ENCODE measurements around the gene SDHAF1.
"Not testable (repeated sequence)": the region's sequence is repeated elsewhere in the genome, so short reads cannot be mapped to it uniquely, and the experiment has no call there.

SDHAF1 gene

GRCh38 chr19:36019061-36019670 is 24.2 kb downstream of the SDHAF1 start:
- Mint-ChIP-seq H3K36me3 (peaks cover 8% of the 10 kb centered on the region), H3K4me1 (peaks cover 12% of the 10 kb centered on the region), H3K27ac (no peak overlapping the region), H3K27me3 (no peaks in the 10 kb centered on the region), H3K4me3 (no peak overlapping the region), H3K9me3 (no peaks in the 10 kb centered on the region)
- ATAC-seq (ENCODE audit: low read depth): no peak
- no peak for DNase-seq (ENCODE audit: low spot score in 2 of 2)

- DNase-seq (ENCODE audit: low spot score in 2 of 2) (no peak), ATAC-seq (ENCODE audit: low read depth) (no peak)
- no peak overlapping the region for H3K4me3 Mint-ChIP-seq
- no peak overlapping the region for H3K27ac Mint-ChIP-seq
- no peaks in the 10 kb centered on the region for H3K4me1 Mint-ChIP-seq
- no peaks in the 10 kb centered on the region for H3K27me3 Mint-ChIP-seq
- H3K36me3 Mint-ChIP-seq: peaks cover 8% of the 10 kb centered on the region
- H3K9me3 Mint-ChIP-seq: no peaks in the 10 kb centered on the region
These were observed 28.4 kb downstream of the SDHAF1 start for GRCh38 chr19:36023432-36023831.

DNA sequence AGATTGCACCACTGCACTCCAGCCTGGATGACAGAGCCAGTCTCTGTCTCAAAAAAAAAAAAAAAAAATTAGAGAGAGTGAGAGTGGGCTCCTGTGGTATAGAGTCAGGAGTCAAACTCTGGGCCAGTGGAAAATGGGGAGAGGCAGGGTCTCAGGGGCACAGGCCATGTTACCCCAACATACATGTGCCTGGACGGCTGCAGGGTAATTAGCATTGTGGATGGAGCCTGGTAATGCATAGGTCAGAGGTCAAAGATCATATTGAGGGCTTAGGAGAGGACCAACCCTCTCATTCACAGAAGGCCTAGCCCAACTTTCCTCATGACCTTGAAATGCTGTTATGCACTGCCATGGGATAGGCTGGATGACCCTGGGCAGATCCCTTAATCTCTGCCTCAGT is 30.6 kb downstream of the SDHAF1 start:
- Mint-ChIP-seq H3K27me3 (no peaks in the 10 kb centered on the region), H3K27ac (no peak overlapping the region), H3K4me3 (no peak overlapping the region), H3K36me3 (peaks cover 14% of the 10 kb centered on the region), H3K4me1 (no peaks in the 10 kb centered on the region), H3K9me3 (no peaks in the 10 kb centered on the region)
- no peak for DNase-seq (ENCODE audit: low spot score in 2 of 2)
- no peak for ATAC-seq (ENCODE audit: low read depth)

DNA sequence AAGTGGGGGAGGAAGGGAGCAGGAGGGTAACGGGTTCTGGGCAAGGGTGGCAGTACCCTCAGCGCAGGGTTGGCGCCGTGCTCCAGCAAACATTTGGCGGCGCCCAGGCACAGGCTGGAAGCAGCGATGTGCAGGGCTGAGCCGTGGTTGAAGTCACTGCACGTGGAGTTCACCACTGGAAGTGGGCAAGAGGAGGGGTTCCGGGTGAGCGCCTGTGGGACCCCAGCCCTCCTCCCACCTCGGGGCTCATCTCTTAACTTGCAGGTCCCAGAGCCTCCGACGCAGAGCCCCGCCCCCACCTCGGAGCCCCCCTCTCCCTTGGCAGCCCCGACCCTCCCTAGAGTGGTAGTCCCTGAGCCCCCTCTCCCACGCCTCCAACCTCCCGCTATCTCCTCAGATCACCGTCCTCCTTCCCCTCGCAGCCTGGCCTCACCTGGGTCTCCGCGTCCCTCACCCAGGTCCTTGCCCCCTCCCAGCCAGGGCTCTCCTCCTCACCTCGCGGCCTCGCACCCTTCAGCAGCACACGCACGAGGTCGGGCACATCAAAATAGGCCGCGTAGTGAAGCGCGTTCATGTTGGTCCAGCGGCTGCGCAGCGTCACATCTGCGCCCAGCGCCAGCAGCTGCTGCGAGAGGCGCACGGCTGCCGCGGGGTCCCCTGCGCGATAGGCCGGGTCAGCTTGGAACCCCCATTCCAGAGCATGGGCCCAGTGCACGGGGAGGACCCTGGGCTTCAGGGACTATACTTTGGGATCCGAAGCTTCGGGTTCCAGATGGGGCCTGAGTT is 31.3 kb downstream of the SDHAF1 start:
- Mint-ChIP-seq H3K27ac (no peak overlapping the region), H3K9me3 (no peaks in the 10 kb centered on the region), H3K4me1 (no peaks in the 10 kb centered on the region), H3K36me3 (peaks cover 19% of the 10 kb centered on the region), H3K27me3 (no peaks in the 10 kb centered on the region), H3K4me3 (no peak overlapping the region)
- no peak for DNase-seq (ENCODE audit: low spot score in 2 of 2)
- no peak for ATAC-seq (ENCODE audit: low read depth)

- no peaks in the 10 kb centered on the region for H3K27me3 Mint-ChIP-seq
- ATAC-seq (ENCODE audit: low read depth) (no peak), DNase-seq (ENCODE audit: low spot score in 2 of 2) (no peak)
- H3K4me1 Mint-ChIP-seq: no peaks in the 10 kb centered on the region
- H3K4me3 Mint-ChIP-seq: no peak overlapping the region
- H3K9me3 Mint-ChIP-seq: no peaks in the 10 kb centered on the region
- H3K27ac Mint-ChIP-seq: no peak overlapping the region
- H3K36me3 Mint-ChIP-seq: peaks cover 21% of the 10 kb centered on the region
These were observed 32.7 kb downstream of the SDHAF1 start for GRCh38 chr19:36027696-36028095.

DNA sequence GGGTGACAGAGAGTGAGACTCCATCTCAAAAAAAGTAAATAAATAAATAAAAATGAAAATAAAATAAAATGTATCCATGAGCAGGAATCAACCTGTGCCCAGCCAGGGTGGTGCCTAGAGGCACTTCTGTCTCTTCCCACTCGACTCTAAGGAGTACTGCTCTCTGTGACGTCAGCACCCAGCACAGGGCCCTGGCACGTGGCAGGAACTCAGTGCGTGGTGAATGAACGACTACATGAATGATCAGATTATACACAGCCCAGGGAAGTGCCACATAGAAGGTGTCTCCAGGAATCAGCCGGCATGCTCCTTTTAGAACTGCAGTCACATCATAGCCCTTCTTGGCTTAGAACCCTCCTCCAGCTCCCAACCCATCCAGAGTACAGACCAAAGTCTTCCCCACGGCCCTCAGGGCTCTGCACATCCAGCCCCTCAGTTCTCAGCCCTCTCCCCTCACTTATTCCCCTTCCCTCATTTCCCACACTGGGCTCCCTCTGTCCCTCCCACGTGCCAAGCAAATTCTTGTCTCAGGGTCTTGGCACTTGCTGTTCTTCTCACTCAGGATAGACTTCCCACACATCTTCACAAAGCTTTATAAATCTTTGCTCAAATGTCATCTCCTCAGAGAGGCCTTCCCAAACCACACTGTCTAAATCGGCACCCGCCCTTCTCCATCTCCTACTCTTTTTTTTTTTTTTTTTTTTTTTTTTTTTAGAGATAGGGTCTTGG is 33.5 kb downstream of the SDHAF1 start:
- H3K27ac Mint-ChIP-seq: no peak overlapping the region
- no peak overlapping the region for H3K4me3 Mint-ChIP-seq
- no peaks in the 10 kb centered on the region for H3K27me3 Mint-ChIP-seq
- ATAC-seq (ENCODE audit: low read depth): no peak
- no peaks in the 10 kb centered on the region for H3K4me1 Mint-ChIP-seq
- no peak for DNase-seq (ENCODE audit: low spot score in 2 of 2)
- H3K36me3 Mint-ChIP-seq: peaks cover 17% of the 10 kb centered on the region
- no peaks in the 10 kb centered on the region for H3K9me3 Mint-ChIP-seq

DNA sequence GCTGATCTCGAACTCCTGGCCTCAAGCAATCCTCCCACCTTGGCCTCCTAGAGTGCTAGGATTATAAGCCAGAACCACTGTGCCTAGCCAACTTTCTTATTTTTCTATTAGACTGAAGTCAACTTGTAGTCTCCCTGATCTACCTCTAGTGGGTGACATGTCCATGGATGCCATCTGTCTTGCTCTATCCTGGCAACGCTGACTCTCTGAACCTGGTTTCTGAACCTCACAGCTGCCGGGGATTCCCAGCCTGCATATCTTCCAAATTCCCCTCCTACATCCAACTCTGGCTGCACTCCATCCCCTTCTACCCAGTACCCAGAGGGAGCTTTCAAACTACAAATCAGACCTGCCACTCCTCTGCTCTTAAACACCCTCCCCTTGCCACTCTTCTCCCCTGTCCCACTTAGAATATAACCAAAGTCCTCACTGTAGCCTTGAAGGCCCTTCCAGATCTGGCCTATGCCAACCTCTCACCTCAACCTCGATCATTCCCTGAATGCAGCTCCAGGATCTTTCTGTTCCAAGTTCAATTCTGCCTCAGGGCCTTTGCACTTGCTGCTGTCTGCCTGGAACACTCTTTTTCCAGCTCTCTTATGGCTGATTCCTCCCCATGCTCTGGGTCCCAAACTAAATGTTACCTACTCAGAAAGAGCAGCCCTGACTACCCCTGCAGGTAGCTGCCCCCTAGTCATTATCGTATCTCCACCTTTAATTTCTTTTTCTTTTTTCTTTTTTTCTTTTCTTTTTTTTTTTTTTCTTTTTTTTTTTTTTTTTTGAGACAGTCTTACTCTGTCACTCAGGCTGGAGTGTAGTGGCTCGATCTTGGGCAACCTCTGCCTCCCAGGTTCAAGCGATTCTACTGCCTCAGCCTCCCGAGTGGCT is 35.5 kb downstream of the SDHAF1 start:
- peaks cover 27% of the 10 kb centered on the region for H3K36me3 Mint-ChIP-seq
- no peaks in the 10 kb centered on the region for H3K9me3 Mint-ChIP-seq
- no peak overlapping the region for H3K4me3 Mint-ChIP-seq
- no peak for DNase-seq (ENCODE audit: low spot score in 2 of 2)
- H3K27ac Mint-ChIP-seq: no peak overlapping the region
- H3K4me1 Mint-ChIP-seq: peaks cover 2% of the 10 kb centered on the region
- peak; percentile 17 for ATAC-seq (ENCODE audit: low read depth)
- H3K27me3 Mint-ChIP-seq: no peaks in the 10 kb centered on the region

- DNase-seq (ENCODE audit: low spot score in 2 of 2) (no peak), ATAC-seq (ENCODE audit: low read depth) (no peak)
- peaks cover 31% of the 10 kb centered on the region for H3K36me3 Mint-ChIP-seq
- no peaks in the 10 kb centered on the region for H3K27me3 Mint-ChIP-seq
- peaks cover 5% of the 10 kb centered on the region for H3K4me1 Mint-ChIP-seq
- H3K9me3 Mint-ChIP-seq: no peaks in the 10 kb centered on the region
- no peak overlapping the region for H3K27ac Mint-ChIP-seq
- H3K4me3 Mint-ChIP-seq: no peak overlapping the region
These were observed 36.3 kb downstream of the SDHAF1 start for GRCh38 chr19:36031308-36031707.

GRCh38 chr19:36032251-36033104 is 37.5 kb downstream of the SDHAF1 start, which contains the start of gene CLIP3:
Gene CLIP3 (minus strand): TSS chr19:36032873. CDS start chr19:36032357, 516 bp downstream.
- peaks cover 31% of the 10 kb centered on the region for H3K36me3 Mint-ChIP-seq
- ATAC-seq (ENCODE audit: low read depth): no peak
- no peak within 1 kb of the TSS for H3K27ac Mint-ChIP-seq

DNA sequence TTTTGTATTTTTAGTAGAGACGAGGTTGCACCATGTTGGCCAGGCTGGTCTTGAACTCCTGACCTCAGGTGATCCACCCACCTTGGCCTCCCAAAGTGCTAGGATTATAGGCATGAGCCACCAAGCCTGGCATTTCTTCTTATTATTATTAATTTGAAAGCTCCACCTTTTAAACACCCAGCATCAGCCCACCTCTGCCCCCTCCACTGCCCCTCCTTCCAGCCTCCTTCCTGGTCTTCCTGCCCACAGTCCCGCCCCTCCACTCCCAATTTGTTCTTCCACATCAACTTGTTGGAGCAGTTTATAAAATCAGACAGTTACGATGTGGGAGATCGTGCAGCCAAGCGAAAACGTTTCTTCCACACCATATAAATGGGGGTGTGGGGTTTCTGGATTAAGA is 45.5 kb downstream of the SDHAF1 start:
- peaks cover 1% of the 10 kb centered on the region for H3K9me3 Mint-ChIP-seq
- DNase-seq (ENCODE audit: low spot score in 2 of 2): no peak
- no peaks in the 10 kb centered on the region for H3K27me3 Mint-ChIP-seq
- no peak overlapping the region for H3K4me3 Mint-ChIP-seq
- no peak for ATAC-seq (ENCODE audit: low read depth)
- H3K4me1 Mint-ChIP-seq: peaks cover 10% of the 10 kb centered on the region
- H3K27ac Mint-ChIP-seq: no peak overlapping the region
- peaks cover 8% of the 10 kb centered on the region for H3K36me3 Mint-ChIP-seq

More at GRCh38 chr19:36032251-36033104, 37.5 kb downstream of the SDHAF1 start, which contains the start of gene CLIP3:
- H3K4me1 Mint-ChIP-seq: peaks cover 10% of the 10 kb centered on the region
- no peaks in the 10 kb centered on the region for H3K9me3 Mint-ChIP-seq
- H3K4me3 Mint-ChIP-seq: peak within 1 kb of the TSS; percentile 16
- H3K27me3 Mint-ChIP-seq: no peaks in the 10 kb centered on the region
- DNase-seq (ENCODE audit: low spot score in 2 of 2): no peak

- not testable (repeated sequence) for H3K4me1 Mint-ChIP-seq; H3K27me3 Mint-ChIP-seq; H3K9me3 Mint-ChIP-seq; H3K4me3 Mint-ChIP-seq; ATAC-seq (ENCODE audit: low read depth); DNase-seq (ENCODE audit: low spot score in 2 of 2); H3K27ac Mint-ChIP-seq; H3K36me3 Mint-ChIP-seq
These were observed 46.1 kb downstream of the SDHAF1 start for GRCh38 chr19:36041092-36041491.

GRCh38 chr19:36041831-36042230 is 46.8 kb downstream of the SDHAF1 start:
- peaks cover 7% of the 10 kb centered on the region for H3K4me1 Mint-ChIP-seq
- no peaks in the 10 kb centered on the region for H3K27me3 Mint-ChIP-seq
- no peak overlapping the region for H3K27ac Mint-ChIP-seq
- H3K9me3 Mint-ChIP-seq: peaks cover 2% of the 10 kb centered on the region
- DNase-seq (ENCODE audit: low spot score in 2 of 2): no peak
- H3K36me3 Mint-ChIP-seq: peaks cover 8% of the 10 kb centered on the region
- no peak for ATAC-seq (ENCODE audit: low read depth)
- no peak overlapping the region for H3K4me3 Mint-ChIP-seq

DNA sequence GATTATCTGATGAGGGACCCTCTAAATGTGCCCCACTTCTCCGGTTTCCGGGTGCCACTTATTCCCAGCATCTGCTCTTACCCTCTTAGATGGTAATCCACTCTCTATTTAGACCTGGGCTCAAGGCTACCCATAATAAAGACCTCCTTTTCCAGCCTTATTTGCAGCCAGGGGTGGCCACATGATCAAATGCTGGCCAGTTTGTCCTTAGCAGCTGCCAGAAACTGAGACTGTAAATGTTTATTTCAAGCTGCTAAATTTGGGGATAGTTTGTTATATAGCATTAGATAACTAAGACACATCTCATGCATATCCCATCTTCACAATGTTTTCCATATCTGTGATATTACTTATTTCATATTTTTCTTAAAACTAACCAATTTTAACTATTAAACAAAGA is 49.0 kb downstream of the SDHAF1 start:
- ATAC-seq (ENCODE audit: low read depth): no peak
- H3K9me3 Mint-ChIP-seq: peaks cover 2% of the 10 kb centered on the region

More for the DNA sequence above, 49.0 kb downstream of the SDHAF1 start:
- Mint-ChIP-seq H3K4me1 (peaks cover 2% of the 10 kb centered on the region), H3K27ac (no peak overlapping the region), H3K4me3 (no peak overlapping the region), H3K36me3 (peaks cover 10% of the 10 kb centered on the region), H3K27me3 (no peaks in the 10 kb centered on the region)
- no peak for DNase-seq (ENCODE audit: low spot score in 2 of 2)

Data from memory B cell (primary cell).